ENCODE measurements around the gene DNAI4.

DNA sequence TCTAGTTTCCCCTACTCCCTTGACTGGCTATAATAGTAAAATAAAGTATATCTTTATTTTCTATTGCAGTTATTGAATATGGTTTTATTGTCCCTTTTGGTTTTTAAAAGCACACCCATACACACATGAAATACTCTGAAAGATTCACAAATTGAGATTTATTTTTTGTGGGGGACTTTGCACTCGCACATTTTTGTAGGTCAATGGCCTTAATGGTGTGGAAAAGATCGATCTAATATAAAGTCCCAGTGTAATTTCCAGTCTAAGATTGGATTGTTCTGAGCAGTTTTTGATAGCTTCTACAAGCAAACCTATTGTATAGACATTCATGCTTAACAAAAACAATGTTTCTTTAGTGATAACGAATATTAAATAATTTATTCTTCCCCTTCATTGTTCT lies 64.1 kb downstream of the DNAI4 start:
- TF ChIP-seq POLR2A (IDR thresholded peaks at IDR 0.05), result no peak
- TF ChIP-seq, protein P1, sequence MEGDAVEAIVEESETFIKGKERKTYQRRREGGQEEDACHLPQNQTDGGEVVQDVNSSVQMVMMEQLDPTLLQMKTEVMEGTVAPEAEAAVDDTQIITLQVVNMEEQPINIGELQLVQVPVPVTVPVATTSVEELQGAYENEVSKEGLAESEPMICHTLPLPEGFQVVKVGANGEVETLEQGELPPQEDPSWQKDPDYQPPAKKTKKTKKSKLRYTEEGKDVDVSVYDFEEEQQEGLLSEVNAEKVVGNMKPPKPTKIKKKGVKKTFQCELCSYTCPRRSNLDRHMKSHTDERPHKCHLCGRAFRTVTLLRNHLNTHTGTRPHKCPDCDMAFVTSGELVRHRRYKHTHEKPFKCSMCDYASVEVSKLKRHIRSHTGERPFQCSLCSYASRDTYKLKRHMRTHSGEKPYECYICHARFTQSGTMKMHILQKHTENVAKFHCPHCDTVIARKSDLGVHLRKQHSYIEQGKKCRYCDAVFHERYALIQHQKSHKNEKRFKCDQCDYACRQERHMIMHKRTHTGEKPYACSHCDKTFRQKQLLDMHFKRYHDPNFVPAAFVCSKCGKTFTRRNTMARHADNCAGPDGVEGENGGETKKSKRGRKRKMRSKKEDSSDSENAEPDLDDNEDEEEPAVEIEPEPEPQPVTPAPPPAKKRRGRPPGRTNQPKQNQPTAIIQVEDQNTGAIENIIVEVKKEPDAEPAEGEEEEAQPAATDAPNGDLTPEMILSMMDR (IDR thresholded peaks at IDR 0.05), result no peak

All from Peyer's patch (tissue), 4 donors.